Thoracic aorta (tissue), 2 donors: ENCODE measurements around the gene P4HB. TPM values are rescaled to one million over a fixed set of nuclear protein-coding genes. Genes with fewer than 3 reads are reported as not detected.
A peak's percentile ranks its signal among the peaks of the same experiment; 100 is the strongest.

Experiments
- ATAC-seq: fragments of 150-250 bp; one replicate; pipeline ENCODE4 v1.8.0; 2017; ENCODE audit warnings: low read depth; ENCODE audit not compliant: insufficient number of reproducible peaks, low FRiP score
- DNase-seq: peaks from one replicate; pipeline ENCODE4 v3.0.0-alpha.2; 2020; ENCODE audit warnings: low spot score
- H3K27ac ChIP-seq, 2 donors: fragments of 200-600 bp; sonication (generic); 1 replicate in 1 of 2; 2 replicates in 1 of 2; pipeline ENCODE4 v1.5.1; 2016; ENCODE audit warnings: mild to moderate bottlenecking in 2 of 2, moderate library complexity in 2 of 2
- H3K27me3 ChIP-seq: fragments of 200-600 bp; sonication (generic); replicated peaks from 2 replicates; pipeline ENCODE4 v1.6.0; 2016; ENCODE audit warnings: mild to moderate bottlenecking; ENCODE audit not compliant: insufficient read depth
- H3K36me3 ChIP-seq: fragments of 200-600 bp; sonication (generic); one replicate; pipeline ENCODE4 v1.5.1; 2016
- H3K4me1 ChIP-seq, 2 donors: fragments of 200-600 bp; sonication (generic); 1 replicate in 1 of 2; 2 replicates in 1 of 2; pipeline versions ENCODE4 v1.5.1 to v1.6.0; 2016; ENCODE audit warnings: low read depth in 2 of 2, mild to moderate bottlenecking in 1 of 2; ENCODE audit not compliant: control insufficient read depth in 1 of 2
- H3K4me3 ChIP-seq: fragments of 200-600 bp; sonication (generic); 2 replicates; pipeline ENCODE4 v1.5.1; 2016; ENCODE audit warnings: mild to moderate bottlenecking
- H3K9me3 ChIP-seq: fragments of 200-600 bp; sonication (generic); 2 replicates; pipeline ENCODE4 v1.5.1; 2016
- CTCF ChIP-seq: fragments of 200-600 bp; sonication (generic); IDR thresholded peaks from one replicate; pipeline ENCODE4 v1.5.1; 2019; ENCODE audit warnings: antibody characterized with exemption
- total RNA-seq, 2 donors: library from RNA; depleted of rRNA; stranded (reverse); fragments of >200 nt; gene quantifications; one replicate each; pipeline versions ENCODE4 v1.1.0 to v1.2.3, GENCODE V29; 2016

Gene P4HB
- total RNA-seq, 2 donors from 2014 or later = 515 to 655 TPM

DNA sequence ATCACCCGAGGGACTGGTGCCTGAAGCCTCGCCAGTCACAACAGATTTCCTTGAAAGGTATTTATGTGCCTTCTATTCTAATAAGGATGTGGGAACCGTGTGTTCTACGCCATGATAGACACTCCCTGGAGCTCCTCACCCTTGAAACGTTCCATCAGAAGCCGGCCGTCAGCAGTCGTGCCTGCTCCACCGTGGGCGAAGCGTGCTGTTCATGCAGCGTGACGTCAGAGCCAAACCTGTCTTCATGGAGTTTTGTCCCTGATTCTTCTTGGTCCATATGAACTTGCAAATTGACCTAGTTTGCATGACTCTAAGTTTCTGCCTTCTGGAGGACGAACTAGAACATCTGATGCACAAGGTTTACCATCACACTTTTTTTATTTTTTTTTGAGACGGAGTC, 21.0 kb downstream of the P4HB start:
- no peak for TF ChIP-seq CTCF
- DNase-seq (no peak), ATAC-seq (no peak)
- peaks cover 0 to under 1% of the 10 kb centered on the region in 2 donors for H3K4me1 ChIP-seq
- no peaks in the 10 kb centered on the region for H3K9me3 ChIP-seq
- H3K27ac ChIP-seq = no peak overlapping the region
- no peak overlapping the region for H3K4me3 ChIP-seq
- H3K27me3 ChIP-seq = no peaks in the 10 kb centered on the region
- H3K36me3 ChIP-seq = peaks cover 19% of the 10 kb centered on the region

DNA sequence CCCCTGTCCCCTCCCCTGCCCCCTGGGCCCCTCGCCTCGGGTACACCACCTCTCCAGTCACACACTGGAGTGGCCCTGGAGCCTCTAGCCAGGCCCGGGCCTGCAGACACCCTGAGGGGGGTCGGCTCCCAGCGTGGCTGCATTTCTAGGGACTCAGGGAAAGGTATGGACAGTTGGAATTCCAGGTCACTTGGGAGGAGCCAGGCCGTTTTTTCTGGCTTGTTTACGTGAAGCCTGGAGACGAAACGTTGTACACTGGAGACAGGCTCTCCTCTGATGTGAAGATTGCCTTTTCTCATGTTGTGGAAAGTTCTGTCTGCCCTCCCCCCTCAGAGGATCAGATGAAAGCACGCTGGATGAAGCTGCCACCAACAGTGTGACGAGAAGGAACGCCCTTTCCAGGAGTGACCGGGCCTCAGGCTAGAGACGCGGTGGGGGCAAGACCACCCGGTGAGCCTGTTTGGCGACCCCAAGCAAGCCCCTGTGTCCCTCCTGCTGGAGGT, 21.5 kb downstream of the P4HB start:
- H3K9me3 ChIP-seq = no peaks in the 10 kb centered on the region
- no peak overlapping the region for H3K4me3 ChIP-seq
- peaks cover under 1 to 5% of the 10 kb centered on the region in 2 donors for H3K4me1 ChIP-seq
- no peak for ATAC-seq
- H3K27ac ChIP-seq = no peak overlapping the region
- no peak for DNase-seq
- no peaks in the 10 kb centered on the region for H3K27me3 ChIP-seq
- TF ChIP-seq CTCF = no peak
- peaks cover 14% of the 10 kb centered on the region for H3K36me3 ChIP-seq

- ATAC-seq (no peak), DNase-seq (no peak)
- no peak for TF ChIP-seq CTCF
- Histone ChIP-seq H3K27me3 (no peaks in the 10 kb centered on the region), H3K36me3 (peaks cover 2% of the 10 kb centered on the region), H3K9me3 (no peaks in the 10 kb centered on the region), H3K4me3 (no peak overlapping the region), H3K27ac (no peak overlapping the region), H3K4me1 (peaks cover 3 to 10% of the 10 kb centered on the region in 2 donors)
Observed at GRCh38 chr17:81837641-81838040, 22.7 kb downstream of the P4HB start.

- Histone ChIP-seq H3K9me3 (no peaks in the 10 kb centered on the region), H3K36me3 (no peaks in the 10 kb centered on the region), H3K4me3 (peak within 1 kb of the TSS; percentile 92), H3K4me1 (peaks cover 15 to 28% of the 10 kb centered on the region in 2 donors), H3K27me3 (no peaks in the 10 kb centered on the region), H3K27ac (peak within 1 kb of the TSS in 1 of 2 donors; percentile 86)
- no peak for TF ChIP-seq CTCF
- no peak for ATAC-seq
- DNase-seq = no peak
Observed at GRCh38 chr17:81834831-81835267, 25.5 kb downstream of the P4HB start, which contains the start of gene PPP1R27. Gene PPP1R27, minus strand, starts transcription at chr17:81835050. Its CDS starts 97 bp downstream, at chr17:81834953.

GRCh38 chr17:81833921-81834830, 26.2 kb downstream of the P4HB start:
- DNase-seq (no peak), ATAC-seq (no peak)
- H3K36me3 ChIP-seq = no peaks in the 10 kb centered on the region
- no peaks in the 10 kb centered on the region for H3K27me3 ChIP-seq
- peaks cover 15 to 28% of the 10 kb centered on the region in 2 donors for H3K4me1 ChIP-seq
- no peaks in the 10 kb centered on the region for H3K9me3 ChIP-seq
- H3K27ac ChIP-seq = peak overlapping the region; percentile 76 to 86
- peak overlapping the region; percentile 92 for H3K4me3 ChIP-seq
- TF ChIP-seq CTCF = no peak
